K562 (cell line): ENCODE results near the gene NECAB2. TPM values are rescaled to one million over a fixed set of nuclear protein-coding genes. Genes with fewer than 3 reads are reported as not detected.
A peak's percentile ranks its signal among the peaks of the same experiment; 100 is the strongest.

ENCODE experiments used
- CHD1 ChIP-seq: fragments of 200-600 bp; sonication (generic); IDR thresholded peaks from one replicate; pipeline ENCODE4 v1.6.1; 2012; ENCODE audit warnings: mild to moderate bottlenecking, moderate library complexity, low read length, inconsistent platforms
- E2F3 ChIP-seq: fragments of 250-450 bp; sonication (Bioruptor Pico); IDR thresholded peaks from 2 replicates; pipeline ENCODE4 v1.4.0; 2020; ENCODE audit warnings: mild to moderate bottlenecking
- ETV5 ChIP-seq: sonication (generic); formaldehyde crosslinking; IDR thresholded peaks from 2 replicates; pipeline ENCODE4 v1.4.0; 2020; ENCODE audit warnings: low read depth, mild to moderate bottlenecking, missing genetic modification reagents
- GTF2A2 ChIP-seq: IDR thresholded peaks from 2 replicates; pipeline ENCODE4 v1.6.1; 2016; ENCODE audit warnings: mild to moderate bottlenecking, missing genetic modification characterization, missing compliant biosample characterization
- KLF1 ChIP-seq: fragments of 450-650 bp; IDR thresholded peaks from 2 replicates; pipeline ENCODE4 v1.6.1; 2016; ENCODE audit warnings: missing genetic modification characterization, missing compliant biosample characterization
- L3MBTL2 ChIP-seq: fragments of 450-650 bp; IDR thresholded peaks from 2 replicates; pipeline ENCODE4 v1.6.1; 2016; ENCODE audit warnings: mild to moderate bottlenecking, moderate library complexity
- MAFK ChIP-seq: IDR thresholded peaks from 2 replicates; pipeline ENCODE4 v1.6.1; 2011; ENCODE audit warnings: low read length, improper control_type of control experiment
- MED1 ChIP-seq: sonication (generic); formaldehyde crosslinking; IDR thresholded peaks from 2 replicates; pipeline ENCODE4 v1.8.1; 2023; ENCODE audit warnings: missing genetic modification reagents, borderline replicate concordance
- MYC ChIP-seq, 2 experiments: fragments of 250-450 bp in 1 of 2; sonication (Bioruptor Pico) in 1 of 2; IDR thresholded peaks; 2 replicates each; pipeline versions ENCODE4 v1.5.1 to v1.6.1; 2012 to 2021; ENCODE audit warnings: low read depth in 2 of 2, borderline replicate concordance in 1 of 2, improper control_type of control experiment in 1 of 2, low read length in 1 of 2, mild to moderate bottlenecking in 1 of 2, moderate library complexity in 1 of 2
- NFYB ChIP-seq: IDR thresholded peaks from 2 replicates; pipeline ENCODE4 v1.6.1; 2011; ENCODE audit warnings: mild to moderate bottlenecking, moderate library complexity; ENCODE audit not compliant: insufficient read length; ENCODE audit errors: extremely low read depth
- PML ChIP-seq: IDR thresholded peaks from 2 replicates; pipeline ENCODE4 v1.6.1; 2012; ENCODE audit warnings: low read length, inconsistent platforms
- RBM39 ChIP-seq: fragments of 200-400 bp; formaldehyde crosslinking; optimal IDR thresholded peaks from 2 replicates; pipeline ENCODE3; 2018; ENCODE audit warnings: low read depth, low read length
- ZNF143 ChIP-seq: sonication (generic); formaldehyde crosslinking; IDR thresholded peaks from 2 replicates; pipeline ENCODE4 v1.9.0; 2022; ENCODE audit warnings: mild to moderate bottlenecking, missing genetic modification reagents
- polyA plus RNA-seq, 8 experiments: library from polyadenylated mRNA; depleted of rRNA in 4 of 8; stranded (reverse) in 5 of 8; unstranded in 3 of 8; fragments of >200 nt; fragmentation: Nextera tagmentation in 2 of 8; fragmentation: Illumina TruSeq in 1 of 8; extraction: Ambion mirVana in 2 of 8; extraction: Trizol in 1 of 8; gene quantifications; 2 replicates each; pipeline versions ENCODE4 v1.2.1 to v1.2.3, GENCODE V29; 2011 to 2014; ENCODE audit warnings: inconsistent platforms in 1 of 8, missing spikeins in 1 of 8
- total RNA-seq, 7 experiments: library from RNA; depleted of rRNA in 6 of 7; stranded (reverse); fragments of >200 nt in 6 of 7; fragmentation: Illumina TruSeq in 2 of 7; extraction: Trizol in 2 of 7; gene quantifications; 2 replicates each; pipeline versions ENCODE4 v1.2.1 to v1.2.3, GENCODE V29; 2011 to 2021; ENCODE audit warnings: low replicate concordance in 1 of 7
- TF ChIP-seq, protein P1 (sequence below), 2 experiments: fragments of 450-650 bp; IDR thresholded peaks; 2 replicates each; pipeline ENCODE4 v1.6.1; 2016; ENCODE audit warnings: mild to moderate bottlenecking in 2 of 2, borderline replicate concordance in 1 of 2, low read depth in 1 of 2, moderate library complexity in 1 of 2
- TF ChIP-seq, protein P2 (sequence below): fragments of 250-450 bp; sonication (Bioruptor Pico); IDR thresholded peaks from 2 replicates; pipeline ENCODE4 v1.6.1; 2021; ENCODE audit warnings: mild to moderate bottlenecking
- TF ChIP-seq, protein P3 (sequence below): sonication (generic); formaldehyde crosslinking; IDR thresholded peaks from 2 replicates; pipeline ENCODE4 v1.8.0; 2022; ENCODE audit warnings: missing genetic modification reagents, mild to moderate bottlenecking, borderline replicate concordance

NECAB2 gene
- total and polyA plus RNA-seq, 9 of the 15 experiments (the other 6 are each of a cell fraction or from before 2014, with no cell fraction given), result 0.03 to 0.28 TPM; not detected in 7

DNA sequence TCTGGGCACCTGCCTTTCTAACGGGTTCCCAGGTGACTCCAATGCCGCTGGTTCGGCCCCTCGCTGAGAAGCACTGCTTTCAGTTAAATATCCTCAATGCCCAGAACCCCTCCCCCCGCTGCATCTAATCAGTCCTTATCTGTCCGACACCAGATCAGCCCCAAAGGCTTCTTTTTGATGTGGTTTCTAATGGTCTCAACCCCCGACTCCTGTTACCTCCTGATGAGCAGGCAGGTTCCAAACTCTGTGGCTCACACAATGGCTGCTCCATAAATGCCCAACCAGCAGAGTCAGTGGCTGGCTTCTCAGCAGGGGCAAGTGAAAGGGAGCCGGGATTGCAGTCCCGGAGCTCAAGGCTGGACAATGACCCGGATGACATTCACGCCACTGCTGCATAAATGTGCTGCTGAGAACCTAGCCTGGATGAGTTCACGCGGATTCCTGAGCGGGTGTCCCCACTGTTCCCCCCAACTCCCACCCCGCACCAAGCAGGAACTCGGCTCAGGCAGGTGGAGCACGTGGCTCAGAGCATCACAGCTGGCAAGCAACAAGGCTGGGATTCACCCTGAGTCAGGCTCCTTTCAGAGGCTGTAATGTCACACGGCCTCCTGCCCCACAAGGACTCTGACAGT is 75.6 kb downstream of the NECAB2 start (continued):
- TF ChIP-seq MED1, result no peak
- no peak for TF ChIP-seq CHD1
- TF ChIP-seq GTF2A2, result no peak
- TF ChIP-seq MAFK, result no peak
- no peak for TF ChIP-seq NFYB
- TF ChIP-seq PML, result peak; percentile 91
- no peak for TF ChIP-seq RBM39
- TF ChIP-seq E2F3 (CRISPR knock-in tag), result no peak
- TF ChIP-seq MYC (IDR thresholded peaks at IDR 0.05; ENCODE audit: low read depth, low read length), result peak; percentile 42; the same call in 1 of the 2 replicates
- TF ChIP-seq MYC (CRISPR knock-in tag; IDR thresholded peaks at IDR 0.05; ENCODE audit: borderline replicate concordance, low read depth), result no peak
- TF ChIP-seq, protein P1, sequence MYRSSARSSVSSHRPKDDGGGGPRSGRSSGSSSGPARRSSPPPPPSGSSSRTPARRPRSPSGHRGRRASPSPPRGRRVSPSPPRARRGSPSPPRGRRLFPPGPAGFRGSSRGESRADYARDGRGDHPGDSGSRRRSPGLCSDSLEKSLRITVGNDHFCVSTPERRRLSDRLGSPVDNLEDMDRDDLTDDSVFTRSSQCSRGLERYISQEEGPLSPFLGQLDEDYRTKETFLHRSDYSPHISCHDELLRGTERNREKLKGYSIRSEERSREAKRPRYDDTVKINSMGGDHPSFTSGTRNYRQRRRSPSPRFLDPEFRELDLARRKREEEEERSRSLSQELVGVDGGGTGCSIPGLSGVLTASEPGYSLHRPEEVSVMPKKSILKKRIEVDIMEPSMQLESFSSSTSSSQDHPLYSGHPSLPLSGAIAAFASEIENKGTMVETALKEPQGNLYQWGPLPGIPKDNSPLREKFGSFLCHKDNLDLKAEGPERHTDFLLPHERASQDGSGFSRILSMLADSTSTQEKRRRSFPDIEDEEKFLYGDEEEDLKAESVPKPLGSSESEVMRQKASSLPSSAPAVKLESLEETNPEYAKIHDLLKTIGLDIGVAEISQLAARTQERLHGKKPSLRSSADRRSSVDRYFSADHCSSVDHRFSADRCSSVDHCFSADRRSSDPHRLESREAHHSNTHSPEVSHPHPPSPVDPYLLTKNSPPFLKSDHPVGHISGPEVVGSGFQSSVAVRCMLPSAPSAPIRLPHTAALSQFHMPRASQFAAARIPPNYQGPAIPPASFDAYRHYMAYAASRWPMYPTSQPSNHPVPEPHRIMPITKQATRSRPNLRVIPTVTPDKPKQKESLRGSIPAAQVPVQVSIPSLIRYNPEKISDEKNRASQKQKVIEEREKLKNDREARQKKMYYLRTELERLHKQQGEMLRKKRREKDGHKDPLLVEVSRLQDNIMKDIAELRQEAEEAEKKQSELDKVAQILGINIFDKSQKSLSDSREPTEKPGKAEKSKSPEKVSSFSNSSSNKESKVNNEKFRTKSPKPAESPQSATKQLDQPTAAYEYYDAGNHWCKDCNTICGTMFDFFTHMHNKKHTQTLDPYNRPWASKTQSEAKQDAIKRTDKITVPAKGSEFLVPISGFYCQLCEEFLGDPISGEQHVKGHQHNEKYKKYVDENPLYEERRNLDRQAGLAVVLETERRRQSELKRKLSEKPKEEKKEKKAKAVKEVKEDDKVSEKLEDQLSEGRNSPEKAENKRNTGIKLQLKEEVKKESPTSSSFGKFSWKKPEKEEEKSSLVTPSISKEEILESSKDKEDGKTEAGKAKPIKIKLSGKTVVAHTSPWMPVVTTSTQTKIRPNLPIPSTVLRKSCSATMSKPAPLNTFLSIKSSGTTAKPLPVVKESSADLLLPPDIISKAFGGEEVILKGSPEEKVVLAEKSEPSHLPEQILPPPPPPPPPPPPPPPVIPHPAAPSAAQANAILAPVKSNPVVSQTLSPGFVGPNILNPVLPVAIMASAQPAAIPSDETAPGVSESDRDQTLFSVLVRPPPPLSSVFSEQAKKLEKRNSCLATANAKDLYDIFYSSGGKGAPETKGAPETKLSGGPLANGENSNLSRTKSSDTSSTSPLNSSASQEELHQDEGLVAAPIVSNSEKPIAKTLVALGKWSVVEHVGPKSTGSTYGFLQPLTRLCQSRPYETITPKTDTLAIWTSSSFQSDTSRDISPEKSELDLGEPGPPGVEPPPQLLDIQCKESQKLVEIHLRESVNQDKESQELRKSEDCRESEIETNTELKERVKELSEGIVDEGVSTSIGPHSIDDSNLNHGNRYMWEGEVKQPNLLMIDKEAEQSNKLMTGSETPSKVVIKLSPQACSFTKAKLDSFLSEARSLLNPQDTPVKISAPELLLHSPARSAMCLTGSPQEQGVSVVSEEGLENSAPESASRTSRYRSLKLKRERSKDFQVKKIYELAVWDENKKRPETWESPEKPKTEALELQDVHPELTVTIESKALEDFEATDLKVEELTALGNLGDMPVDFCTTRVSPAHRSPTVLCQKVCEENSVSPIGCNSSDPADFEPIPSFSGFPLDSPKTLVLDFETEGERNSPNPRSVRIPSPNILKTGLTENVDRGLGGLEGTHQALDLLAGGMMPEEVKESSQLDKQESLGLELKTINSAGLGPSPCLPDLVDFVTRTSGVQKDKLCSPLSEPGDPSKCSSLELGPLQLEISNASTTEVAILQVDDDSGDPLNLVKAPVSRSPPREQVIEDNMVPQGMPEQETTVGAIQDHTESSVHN (IDR thresholded peaks at IDR 0.05; ENCODE audit: borderline replicate concordance in 1 of 2, low read depth in 1 of 2), result no peak
- 0 out of 2 replicates have a peak, but pooled peaks have one; percentile 23 for TF ChIP-seq L3MBTL2
- TF ChIP-seq, protein P2, sequence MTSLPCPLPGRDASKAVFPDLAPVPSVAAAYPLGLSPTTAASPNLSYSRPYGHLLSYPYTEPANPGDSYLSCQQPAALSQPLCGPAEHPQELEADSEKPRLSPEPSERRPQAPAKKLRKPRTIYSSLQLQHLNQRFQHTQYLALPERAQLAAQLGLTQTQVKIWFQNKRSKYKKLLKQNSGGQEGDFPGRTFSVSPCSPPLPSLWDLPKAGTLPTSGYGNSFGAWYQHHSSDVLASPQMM (CRISPR knock-in tag), result no peak
- TF ChIP-seq, protein P3, sequence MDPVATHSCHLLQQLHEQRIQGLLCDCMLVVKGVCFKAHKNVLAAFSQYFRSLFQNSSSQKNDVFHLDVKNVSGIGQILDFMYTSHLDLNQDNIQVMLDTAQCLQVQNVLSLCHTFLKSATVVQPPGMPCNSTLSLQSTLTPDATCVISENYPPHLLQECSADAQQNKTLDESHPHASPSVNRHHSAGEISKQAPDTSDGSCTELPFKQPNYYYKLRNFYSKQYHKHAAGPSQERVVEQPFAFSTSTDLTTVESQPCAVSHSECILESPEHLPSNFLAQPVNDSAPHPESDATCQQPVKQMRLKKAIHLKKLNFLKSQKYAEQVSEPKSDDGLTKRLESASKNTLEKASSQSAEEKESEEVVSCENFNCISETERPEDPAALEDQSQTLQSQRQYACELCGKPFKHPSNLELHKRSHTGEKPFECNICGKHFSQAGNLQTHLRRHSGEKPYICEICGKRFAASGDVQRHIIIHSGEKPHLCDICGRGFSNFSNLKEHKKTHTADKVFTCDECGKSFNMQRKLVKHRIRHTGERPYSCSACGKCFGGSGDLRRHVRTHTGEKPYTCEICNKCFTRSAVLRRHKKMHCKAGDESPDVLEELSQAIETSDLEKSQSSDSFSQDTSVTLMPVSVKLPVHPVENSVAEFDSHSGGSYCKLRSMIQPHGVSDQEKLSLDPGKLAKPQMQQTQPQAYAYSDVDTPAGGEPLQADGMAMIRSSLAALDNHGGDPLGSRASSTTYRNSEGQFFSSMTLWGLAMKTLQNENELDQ (CRISPR knock-in tag), result no peak
- 0 out of 2 replicates have a peak, but pooled peaks have one; percentile 10 for TF ChIP-seq ETV5 (CRISPR knock-in tag)
- 0 out of 2 replicates have a peak, but pooled peaks have one; percentile 11 for TF ChIP-seq ZNF143
- TF ChIP-seq KLF1 (tag), result no peak
